Measurements from ENCODE around the gene PRSS8.

PRSS8 gene

DNA sequence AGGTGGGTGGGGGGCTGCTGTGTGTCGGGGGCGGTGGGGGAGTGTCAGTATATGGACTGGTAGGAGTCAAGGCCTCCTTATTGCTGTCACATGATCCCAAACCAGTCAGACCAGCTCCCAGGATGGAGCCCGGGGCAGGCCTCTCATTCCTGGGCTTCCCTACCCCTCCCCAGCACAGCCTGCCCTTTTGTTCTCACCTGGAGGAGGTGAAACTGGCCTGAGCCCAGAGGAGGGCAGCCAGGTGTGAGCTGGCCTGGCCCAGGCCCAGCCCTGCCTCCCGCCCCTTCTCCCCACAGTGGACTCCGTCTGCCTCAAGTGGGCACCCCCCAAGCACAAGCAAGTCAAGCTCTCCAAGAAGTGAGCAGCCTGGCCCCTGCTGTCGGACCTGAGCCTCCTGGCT lies 4.6 kb downstream of the PRSS8 start:
- FAIRE-seq: no peak
- DNase-seq (ENCODE audit: insufficient read length, low spot score): no peak
- TF ChIP-seq, protein P1, sequence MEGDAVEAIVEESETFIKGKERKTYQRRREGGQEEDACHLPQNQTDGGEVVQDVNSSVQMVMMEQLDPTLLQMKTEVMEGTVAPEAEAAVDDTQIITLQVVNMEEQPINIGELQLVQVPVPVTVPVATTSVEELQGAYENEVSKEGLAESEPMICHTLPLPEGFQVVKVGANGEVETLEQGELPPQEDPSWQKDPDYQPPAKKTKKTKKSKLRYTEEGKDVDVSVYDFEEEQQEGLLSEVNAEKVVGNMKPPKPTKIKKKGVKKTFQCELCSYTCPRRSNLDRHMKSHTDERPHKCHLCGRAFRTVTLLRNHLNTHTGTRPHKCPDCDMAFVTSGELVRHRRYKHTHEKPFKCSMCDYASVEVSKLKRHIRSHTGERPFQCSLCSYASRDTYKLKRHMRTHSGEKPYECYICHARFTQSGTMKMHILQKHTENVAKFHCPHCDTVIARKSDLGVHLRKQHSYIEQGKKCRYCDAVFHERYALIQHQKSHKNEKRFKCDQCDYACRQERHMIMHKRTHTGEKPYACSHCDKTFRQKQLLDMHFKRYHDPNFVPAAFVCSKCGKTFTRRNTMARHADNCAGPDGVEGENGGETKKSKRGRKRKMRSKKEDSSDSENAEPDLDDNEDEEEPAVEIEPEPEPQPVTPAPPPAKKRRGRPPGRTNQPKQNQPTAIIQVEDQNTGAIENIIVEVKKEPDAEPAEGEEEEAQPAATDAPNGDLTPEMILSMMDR (IDR thresholded peaks at IDR 0.05; ENCODE audit: insufficient read depth, missing control alignments): no peak

DNA sequence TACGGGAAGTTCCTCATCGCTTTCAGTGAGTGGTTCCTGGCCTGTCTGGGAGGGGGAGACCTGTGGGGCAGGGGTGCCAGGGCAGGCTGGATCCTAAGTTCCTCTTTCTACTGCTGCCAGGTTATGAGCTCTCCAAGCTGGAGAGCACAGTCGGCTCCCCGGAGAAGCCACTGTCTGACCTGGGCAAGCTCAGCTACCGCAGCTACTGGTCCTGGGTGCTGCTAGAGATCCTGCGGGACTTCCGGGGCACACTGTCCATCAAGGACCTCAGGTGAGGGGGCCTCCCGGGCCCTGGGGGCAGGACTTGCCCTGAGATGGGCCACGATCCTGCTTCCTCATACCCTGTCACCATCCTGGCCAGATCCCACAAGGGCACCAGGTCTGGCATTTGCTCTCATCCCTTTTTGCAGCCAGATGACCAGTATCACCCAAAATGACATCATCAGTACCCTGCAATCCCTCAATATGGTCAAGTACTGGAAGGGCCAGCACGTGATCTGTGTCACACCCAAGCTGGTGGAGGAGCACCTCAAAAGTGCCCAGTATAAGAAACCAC lies 5.1 kb downstream of the PRSS8 start:
- no peak for DNase-seq (ENCODE audit: insufficient read length, low spot score)
- FAIRE-seq: no peak
- TF ChIP-seq, protein P1 (IDR thresholded peaks at IDR 0.05; ENCODE audit: insufficient read depth, missing control alignments): no peak

DNA sequence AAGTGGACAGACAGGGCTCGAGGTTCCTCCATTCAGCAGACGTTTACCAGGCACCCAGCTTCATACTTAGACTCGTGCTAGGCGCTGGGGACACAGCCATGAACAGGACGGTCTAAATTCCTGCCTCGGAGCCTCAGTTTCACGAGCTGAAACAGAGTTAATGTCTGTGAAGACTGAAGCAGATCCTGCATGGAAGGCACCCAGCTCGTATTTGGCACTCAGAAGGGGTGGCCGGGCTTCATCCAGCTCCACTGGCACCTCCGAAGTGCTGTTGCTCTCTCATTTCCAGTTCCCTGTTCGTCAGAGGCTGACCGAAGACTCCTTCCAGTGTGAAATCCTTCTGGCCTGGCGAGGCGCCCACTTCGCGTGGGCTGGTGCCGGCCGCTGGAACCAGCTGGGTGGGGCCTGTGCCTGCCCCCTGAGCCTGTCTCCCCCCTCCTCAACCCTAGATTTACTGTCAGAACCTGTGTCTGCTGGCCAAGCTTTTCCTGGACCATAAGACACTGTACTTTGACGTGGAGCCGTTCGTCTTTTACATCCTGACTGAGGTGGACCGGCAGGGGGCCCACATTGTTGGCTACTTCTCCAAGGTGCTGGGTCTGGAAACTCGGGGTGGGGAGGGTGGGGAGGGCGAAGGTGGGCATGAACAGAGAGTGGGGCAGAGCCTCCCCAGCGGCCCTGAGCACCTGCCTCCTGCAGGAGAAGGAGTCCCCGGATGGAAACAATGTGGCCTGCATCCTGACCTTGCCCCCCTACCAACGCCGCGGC lies 5.8 kb downstream of the PRSS8 start:
- DNase-seq (ENCODE audit: insufficient read length, low spot score) (no peak), FAIRE-seq (no peak)
- TF ChIP-seq, protein P1 (IDR thresholded peaks at IDR 0.05; ENCODE audit: insufficient read depth, missing control alignments): no peak

DNA sequence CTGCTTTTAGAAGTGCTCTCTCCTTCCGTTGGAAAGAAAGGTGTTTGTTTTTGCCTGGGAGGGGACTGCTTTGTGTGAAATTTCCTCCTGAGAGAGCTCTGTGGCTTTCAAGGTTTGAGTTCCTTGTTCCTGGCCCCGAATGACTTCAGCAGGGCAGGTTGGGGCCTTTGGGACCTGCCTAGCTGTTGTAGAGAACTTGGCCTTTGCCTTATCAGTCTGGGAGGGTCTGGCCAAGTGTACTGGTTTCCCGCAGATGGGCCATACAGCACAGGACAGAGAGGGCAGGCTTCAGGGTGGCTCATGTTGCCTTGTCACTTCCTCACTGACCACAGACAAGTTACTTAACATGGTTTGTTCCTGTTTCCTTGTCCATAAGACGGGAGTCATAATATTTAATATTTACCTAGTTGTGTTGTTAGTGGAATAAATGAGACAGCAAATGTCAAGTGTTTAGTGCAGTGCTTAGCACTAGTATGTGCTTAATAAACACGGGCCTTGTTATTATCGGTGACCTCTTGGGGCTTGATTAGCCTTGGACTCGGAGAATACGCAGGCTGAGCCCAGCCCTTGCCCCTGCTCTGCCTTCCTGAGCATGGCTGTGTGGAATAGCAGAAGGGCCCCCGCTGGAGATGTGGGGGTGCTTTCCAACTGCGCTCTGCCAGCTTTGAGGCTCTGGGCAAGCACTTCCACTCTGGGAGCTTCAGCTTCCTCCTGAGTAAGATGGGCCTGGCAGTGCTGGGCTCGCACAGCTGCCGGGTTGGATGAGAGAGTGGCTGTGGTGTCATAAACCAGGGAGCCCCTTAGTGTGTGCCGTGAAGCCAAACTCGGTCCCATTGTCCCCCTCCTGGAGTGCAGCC lies 6.6 kb downstream of the PRSS8 start:
- TF ChIP-seq, protein P1 (IDR thresholded peaks at IDR 0.05; ENCODE audit: insufficient read depth, missing control alignments): no peak
- FAIRE-seq: no peak
- DNase-seq (ENCODE audit: insufficient read length, low spot score): no peak

DNA sequence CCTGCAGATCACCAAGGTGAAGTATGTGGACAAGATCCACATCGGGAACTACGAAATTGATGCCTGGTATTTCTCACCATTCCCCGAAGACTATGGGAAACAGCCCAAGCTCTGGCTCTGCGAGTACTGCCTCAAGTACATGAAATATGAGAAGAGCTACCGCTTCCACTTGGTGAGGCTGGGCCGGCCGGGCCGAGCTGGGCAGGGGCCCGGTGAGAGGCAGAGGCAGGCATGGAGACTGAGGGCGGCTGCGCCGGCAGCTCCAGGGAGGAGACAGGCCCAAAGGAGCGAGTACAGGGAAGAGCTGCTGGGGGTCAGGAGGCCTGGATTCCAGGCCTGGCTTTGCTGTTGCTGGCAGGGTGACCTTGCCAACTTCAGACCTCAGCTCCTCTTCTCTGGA lies 8.3 kb downstream of the PRSS8 start:
- DNase-seq (ENCODE audit: insufficient read length, low spot score) (no peak), FAIRE-seq (no peak)
- TF ChIP-seq, protein P1 (IDR thresholded peaks at IDR 0.05; ENCODE audit: insufficient read depth, missing control alignments): no peak

DNA sequence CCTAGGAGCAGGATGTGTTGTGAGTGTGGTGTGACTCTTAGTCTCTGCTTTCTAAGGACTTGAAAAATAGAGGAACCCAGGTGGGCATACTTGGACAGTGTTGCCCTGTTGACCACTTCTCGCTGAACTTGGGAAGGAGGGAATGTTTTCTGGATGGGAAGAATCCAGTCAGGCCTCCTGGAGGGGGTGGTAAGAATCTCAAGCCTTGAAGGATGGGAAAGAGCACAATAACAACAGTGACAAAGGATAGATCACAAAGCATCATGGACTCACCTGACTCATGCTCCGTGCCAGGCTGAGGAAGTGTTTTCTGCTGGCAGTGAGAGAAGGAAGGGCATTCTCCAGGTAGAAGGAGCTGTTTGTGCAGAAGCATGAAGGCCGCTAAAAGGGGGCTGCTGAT lies 9.7 kb downstream of the PRSS8 start:
- TF ChIP-seq, protein P1 (IDR thresholded peaks at IDR 0.05; ENCODE audit: insufficient read depth, missing control alignments): no peak
- FAIRE-seq (no peak), DNase-seq (ENCODE audit: insufficient read length, low spot score) (no peak)

Data from D721Med (cell line).